Measurements from ENCODE around the gene ALDH3B2.

ALDH3B2 gene

GRCh38 chr11:67642173-67643120, 32.0 kb downstream of the ALDH3B2 start:
- no peaks in the 10 kb centered on the region for H3K79me2 ChIP-seq (ENCODE audit: insufficient read depth, low read length)
- no peak overlapping the region for H3K4me3 ChIP-seq (ENCODE audit: low read length, poor library complexity, severe bottlenecking)
- H3F3A ChIP-seq (ENCODE audit: low read depth): no peaks in the 10 kb centered on the region
- no peaks in the 10 kb centered on the region for H3K9me2 ChIP-seq (replicated peaks; ENCODE audit: low read depth, low read length)
- peaks cover 31% of the 10 kb centered on the region for H3K4me1 ChIP-seq (ENCODE audit: insufficient read depth, low read length, poor library complexity, severe bottlenecking)
- H3K36me3 ChIP-seq (ENCODE audit: insufficient read depth, low read length): no peaks in the 10 kb centered on the region
- no peaks in the 10 kb centered on the region for H3K9me3 ChIP-seq (ENCODE audit: insufficient read depth, low read depth, low read length)
- no peaks in the 10 kb centered on the region for H4K20me1 ChIP-seq (ENCODE audit: insufficient read depth, low read length, poor library complexity, severe bottlenecking)
- no peak overlapping the region for H3K9ac ChIP-seq (ENCODE audit: low read depth, low read length, poor library complexity, severe bottlenecking)
- H2AFZ ChIP-seq (ENCODE audit: low read length): no peak overlapping the region
- TF ChIP-seq CTCF (conservative IDR thresholded peaks at IDR 0.05; ENCODE audit: low read length) (no peak), EZH2phosphoT487 (IDR thresholded peaks at IDR 0.05; ENCODE audit: borderline replicate concordance) (no peak)
- H3K4me2 ChIP-seq (ENCODE audit: low read depth, low read length, poor library complexity, severe bottlenecking): no peak overlapping the region
- H3K27me3 ChIP-seq (ENCODE audit: insufficient read depth, low read length, poor library complexity, severe bottlenecking): no peaks in the 10 kb centered on the region

- H3K9ac ChIP-seq (ENCODE audit: low read depth, low read length, poor library complexity, severe bottlenecking): no peak overlapping the region
- no peaks in the 10 kb centered on the region for H3K9me3 ChIP-seq (ENCODE audit: insufficient read depth, low read depth, low read length)
- no peaks in the 10 kb centered on the region for H4K20me1 ChIP-seq (ENCODE audit: insufficient read depth, low read length, poor library complexity, severe bottlenecking)
- H2AFZ ChIP-seq (ENCODE audit: low read length): no peak overlapping the region
- no peaks in the 10 kb centered on the region for H3K79me2 ChIP-seq (ENCODE audit: insufficient read depth, low read length)
- no peak overlapping the region for H3K4me2 ChIP-seq (ENCODE audit: low read depth, low read length, poor library complexity, severe bottlenecking)
- peaks cover 22% of the 10 kb centered on the region for H3K4me1 ChIP-seq (ENCODE audit: insufficient read depth, low read length, poor library complexity, severe bottlenecking)
- no peaks in the 10 kb centered on the region for H3K36me3 ChIP-seq (ENCODE audit: insufficient read depth, low read length)
- H3F3A ChIP-seq (ENCODE audit: low read depth): 0 out of 2 replicates have a peak, but pooled peaks cover 3% of the 10 kb centered on the region
- no peaks in the 10 kb centered on the region for H3K9me2 ChIP-seq (replicated peaks; ENCODE audit: low read depth, low read length)
- no peak overlapping the region for H3K4me3 ChIP-seq (ENCODE audit: low read length, poor library complexity, severe bottlenecking)
- no peaks in the 10 kb centered on the region for H3K27me3 ChIP-seq (ENCODE audit: insufficient read depth, low read length, poor library complexity, severe bottlenecking)
- TF ChIP-seq CTCF (conservative IDR thresholded peaks at IDR 0.05; ENCODE audit: low read length) (no peak), EZH2phosphoT487 (IDR thresholded peaks at IDR 0.05; ENCODE audit: borderline replicate concordance) (no peak)
Measured at GRCh38 chr11:67641338-67642172, 32.9 kb downstream of the ALDH3B2 start.

- Histone ChIP-seq H3F3A (ENCODE audit: low read depth) (0 out of 2 replicates have a peak, but pooled peaks cover 3% of the 10 kb centered on the region), H2AFZ (ENCODE audit: low read length) (no peak overlapping the region), H3K9ac (ENCODE audit: low read depth, low read length, poor library complexity, severe bottlenecking) (no peak overlapping the region), H3K27me3 (ENCODE audit: insufficient read depth, low read length, poor library complexity, severe bottlenecking) (no peaks in the 10 kb centered on the region), H3K4me1 (ENCODE audit: insufficient read depth, low read length, poor library complexity, severe bottlenecking) (peaks cover 15% of the 10 kb centered on the region), H3K36me3 (ENCODE audit: insufficient read depth, low read length) (no peaks in the 10 kb centered on the region), H3K4me2 (ENCODE audit: low read depth, low read length, poor library complexity, severe bottlenecking) (no peak overlapping the region), H3K4me3 (ENCODE audit: low read length, poor library complexity, severe bottlenecking) (no peak overlapping the region), H3K9me2 (replicated peaks; ENCODE audit: low read depth, low read length) (no peaks in the 10 kb centered on the region), H3K9me3 (ENCODE audit: insufficient read depth, low read depth, low read length) (no peaks in the 10 kb centered on the region), H4K20me1 (ENCODE audit: insufficient read depth, low read length, poor library complexity, severe bottlenecking) (no peaks in the 10 kb centered on the region), H3K79me2 (ENCODE audit: insufficient read depth, low read length) (no peaks in the 10 kb centered on the region)
- TF ChIP-seq EZH2phosphoT487 (IDR thresholded peaks at IDR 0.05; ENCODE audit: borderline replicate concordance) (no peak), CTCF (conservative IDR thresholded peaks at IDR 0.05; ENCODE audit: low read length) (no peak)
Measured at GRCh38 chr11:67640758-67641337, 33.6 kb downstream of the ALDH3B2 start.
